ENCODE measurements around the gene PLA2G4F. TPM values are rescaled to one million over a fixed set of nuclear protein-coding genes. Genes with fewer than 3 reads are reported as not detected.

Gene PLA2G4F
- total RNA-seq, 1 donor from 2014 or later, result 0.40 TPM

DNA sequence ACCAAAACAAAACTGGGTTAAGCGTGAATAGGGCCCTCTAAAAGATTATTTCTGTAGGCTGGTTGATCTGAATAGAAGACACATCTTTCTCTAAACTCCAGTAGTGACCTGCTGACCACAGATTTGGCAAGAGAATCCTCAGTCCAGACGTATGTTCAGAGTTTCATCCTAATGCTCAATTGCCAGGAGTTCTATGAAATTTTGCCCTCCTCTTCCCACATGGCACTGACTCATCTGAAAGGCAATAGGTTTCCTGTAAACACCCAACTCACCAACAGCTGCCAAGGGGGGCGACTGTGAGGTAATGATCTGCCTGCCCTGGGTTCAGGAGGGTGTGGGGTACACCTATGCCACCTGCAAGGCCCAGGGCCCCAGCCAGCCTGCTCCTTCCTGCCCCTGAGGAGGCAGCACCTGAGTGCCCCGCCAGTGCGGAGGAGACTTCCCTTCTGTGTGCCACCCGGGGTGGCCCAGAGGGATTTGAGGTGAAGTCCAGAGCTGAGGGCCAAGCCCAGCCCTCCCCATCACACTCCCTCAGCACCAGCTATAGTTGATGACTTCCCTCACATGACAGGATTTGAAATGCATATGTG lies 53.7 kb downstream of the PLA2G4F start:
- peak; percentile 37 for DNase-seq (ENCODE audit: low read depth)
- TF ChIP-seq, protein P1, sequence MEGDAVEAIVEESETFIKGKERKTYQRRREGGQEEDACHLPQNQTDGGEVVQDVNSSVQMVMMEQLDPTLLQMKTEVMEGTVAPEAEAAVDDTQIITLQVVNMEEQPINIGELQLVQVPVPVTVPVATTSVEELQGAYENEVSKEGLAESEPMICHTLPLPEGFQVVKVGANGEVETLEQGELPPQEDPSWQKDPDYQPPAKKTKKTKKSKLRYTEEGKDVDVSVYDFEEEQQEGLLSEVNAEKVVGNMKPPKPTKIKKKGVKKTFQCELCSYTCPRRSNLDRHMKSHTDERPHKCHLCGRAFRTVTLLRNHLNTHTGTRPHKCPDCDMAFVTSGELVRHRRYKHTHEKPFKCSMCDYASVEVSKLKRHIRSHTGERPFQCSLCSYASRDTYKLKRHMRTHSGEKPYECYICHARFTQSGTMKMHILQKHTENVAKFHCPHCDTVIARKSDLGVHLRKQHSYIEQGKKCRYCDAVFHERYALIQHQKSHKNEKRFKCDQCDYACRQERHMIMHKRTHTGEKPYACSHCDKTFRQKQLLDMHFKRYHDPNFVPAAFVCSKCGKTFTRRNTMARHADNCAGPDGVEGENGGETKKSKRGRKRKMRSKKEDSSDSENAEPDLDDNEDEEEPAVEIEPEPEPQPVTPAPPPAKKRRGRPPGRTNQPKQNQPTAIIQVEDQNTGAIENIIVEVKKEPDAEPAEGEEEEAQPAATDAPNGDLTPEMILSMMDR (conservative IDR thresholded peaks at IDR 0.05; ENCODE audit: low read depth, low read length), result peak; percentile 6
- no peak overlapping the region for H3K4me3 ChIP-seq (ENCODE audit: low read depth, low read length)

DNA sequence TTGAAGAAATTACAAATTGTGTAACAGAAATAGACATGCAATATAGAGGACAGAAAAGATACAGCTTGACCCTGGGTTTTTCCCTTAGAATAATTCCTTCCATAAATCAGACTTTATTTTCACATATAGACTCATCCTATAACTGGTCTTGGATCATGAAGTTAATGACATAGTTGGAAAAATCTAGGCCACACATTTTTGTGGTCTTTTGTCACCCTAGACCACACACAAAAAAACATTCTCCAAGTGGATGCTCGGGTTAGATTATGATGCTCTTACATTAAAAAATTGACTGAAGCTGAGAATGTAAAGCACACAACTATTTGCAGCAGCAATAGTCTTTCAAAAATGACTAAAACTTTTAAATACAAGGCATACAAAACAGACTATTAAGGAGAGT lies 54.6 kb downstream of the PLA2G4F start:
- TF ChIP-seq, protein P1 (conservative IDR thresholded peaks at IDR 0.05; ENCODE audit: low read depth, low read length), result no peak
- no peak overlapping the region for H3K4me3 ChIP-seq (ENCODE audit: low read depth, low read length)
- no peak for DNase-seq (ENCODE audit: low read depth)

GRCh38 chr15:42100021-42100800 lies 56.2 kb downstream of the PLA2G4F start:
- TF ChIP-seq, protein P1 (conservative IDR thresholded peaks at IDR 0.05; ENCODE audit: low read depth, low read length), result no peak
- no peak overlapping the region for H3K4me3 ChIP-seq (ENCODE audit: low read depth, low read length)
- DNase-seq (ENCODE audit: low read depth), result no peak

GRCh38 chr15:42097018-42097417 lies 59.4 kb downstream of the PLA2G4F start:
- TF ChIP-seq, protein P1 (conservative IDR thresholded peaks at IDR 0.05; ENCODE audit: low read depth, low read length), result no peak
- no peak overlapping the region for H3K4me3 ChIP-seq (ENCODE audit: low read depth, low read length)
- no peak for DNase-seq (ENCODE audit: low read depth)

GRCh38 chr15:42094512-42094963 lies 61.9 kb downstream of the PLA2G4F start, which contains the start of gene PLA2G4D:
Gene PLA2G4D (minus strand): TSS chr15:42094562. CDS start chr15:42094459, 103 bp downstream.
- DNase-seq (ENCODE audit: low read depth), result no peak
- H3K4me3 ChIP-seq (ENCODE audit: low read depth, low read length), result no peak within 1 kb of the TSS
- TF ChIP-seq, protein P1 (conservative IDR thresholded peaks at IDR 0.05; ENCODE audit: low read depth, low read length), result peak; percentile 4

GRCh38 chr15:42093966-42094365 lies 62.5 kb downstream of the PLA2G4F start:
- no peak overlapping the region for H3K4me3 ChIP-seq (ENCODE audit: low read depth, low read length)
- no peak for DNase-seq (ENCODE audit: low read depth)

More at GRCh38 chr15:42093966-42094365, 62.5 kb downstream of the PLA2G4F start:
- TF ChIP-seq, protein P1 (conservative IDR thresholded peaks at IDR 0.05; ENCODE audit: low read depth, low read length), result no peak

Measured in epithelial cell of proximal tubule (primary cell).